Measurements from ENCODE around the gene TDRD12.
A peak's percentile ranks its signal among the peaks of the same experiment; 100 is the strongest.
"Not testable (repeated sequence)": the region's sequence is repeated elsewhere in the genome, so short reads cannot be mapped to it uniquely, and the experiment has no call there.

Gene TDRD12

DNA sequence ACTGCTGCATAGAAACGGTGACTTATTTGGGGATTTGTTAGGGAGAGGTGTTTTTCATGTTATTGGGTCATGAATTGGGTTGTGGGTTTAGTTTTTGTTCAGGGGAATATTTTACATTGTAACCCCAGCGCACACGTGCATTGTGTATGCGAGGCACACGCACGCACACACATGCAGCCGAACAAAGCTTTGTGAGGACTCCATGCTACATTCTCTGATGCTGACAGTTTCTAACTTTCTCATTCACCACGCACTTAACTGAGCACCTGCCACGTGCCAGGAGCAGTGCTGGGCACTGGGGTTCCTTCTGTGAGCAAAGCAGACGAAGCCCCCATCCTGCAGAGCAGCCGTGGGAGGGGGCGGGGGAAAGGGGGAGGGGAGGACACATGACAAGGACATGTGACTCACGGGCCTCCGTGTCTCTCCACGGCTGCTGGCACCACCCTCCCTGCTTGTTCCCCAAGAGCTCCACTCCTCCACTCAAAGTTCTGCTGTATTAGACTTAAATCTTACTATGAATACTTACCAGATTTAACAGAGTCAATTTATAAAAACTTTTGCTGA, 94.4 kb downstream of the TDRD12 start:
- DNase-seq: no peak

DNA sequence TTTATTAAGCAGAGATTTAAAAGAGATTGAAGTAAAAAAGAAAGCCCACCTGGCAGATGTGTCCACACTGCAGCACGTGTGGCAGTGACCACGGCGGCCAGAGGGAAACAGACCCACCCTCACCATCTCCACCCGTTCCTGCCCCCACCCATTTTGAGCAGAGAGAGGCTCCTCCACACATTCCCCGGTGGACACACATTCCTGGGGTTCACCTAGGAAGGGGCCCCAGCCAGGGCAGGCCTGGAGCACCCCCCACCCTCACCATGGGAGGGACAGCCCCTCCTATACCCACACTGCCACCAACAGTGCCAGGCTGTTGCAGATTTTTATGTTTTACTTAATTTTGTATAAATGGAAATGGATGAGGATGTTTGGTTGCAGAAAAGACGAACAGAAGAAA, 95.1 kb downstream of the TDRD12 start:
- DNase-seq: no peak

DNA sequence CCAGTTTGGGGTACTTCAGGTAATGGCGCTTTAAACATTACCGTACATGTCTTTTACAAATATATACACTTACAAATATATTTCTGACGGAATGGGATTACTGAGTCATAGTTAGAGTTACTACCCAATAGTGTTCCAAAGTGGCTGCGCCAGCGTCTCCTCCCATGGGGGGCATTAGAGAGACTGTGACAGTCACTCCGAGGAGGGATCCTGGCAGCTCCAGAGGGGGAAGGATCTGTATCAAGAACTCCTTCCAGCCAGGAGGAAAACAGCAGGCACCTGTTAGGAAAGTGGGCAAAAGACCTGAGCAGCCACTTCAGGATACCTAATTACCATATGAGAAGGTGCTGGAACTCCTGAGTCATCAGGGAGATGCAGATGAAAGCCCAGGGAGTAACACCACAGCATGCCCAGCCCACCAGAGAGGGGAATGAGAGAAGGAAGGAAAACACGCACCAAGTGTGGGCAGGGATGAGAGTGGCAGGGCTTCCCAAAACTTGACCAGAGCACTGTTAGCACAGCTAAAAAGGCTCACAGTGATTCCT, 97.1 kb downstream of the TDRD12 start:
- no peak for DNase-seq

DNA sequence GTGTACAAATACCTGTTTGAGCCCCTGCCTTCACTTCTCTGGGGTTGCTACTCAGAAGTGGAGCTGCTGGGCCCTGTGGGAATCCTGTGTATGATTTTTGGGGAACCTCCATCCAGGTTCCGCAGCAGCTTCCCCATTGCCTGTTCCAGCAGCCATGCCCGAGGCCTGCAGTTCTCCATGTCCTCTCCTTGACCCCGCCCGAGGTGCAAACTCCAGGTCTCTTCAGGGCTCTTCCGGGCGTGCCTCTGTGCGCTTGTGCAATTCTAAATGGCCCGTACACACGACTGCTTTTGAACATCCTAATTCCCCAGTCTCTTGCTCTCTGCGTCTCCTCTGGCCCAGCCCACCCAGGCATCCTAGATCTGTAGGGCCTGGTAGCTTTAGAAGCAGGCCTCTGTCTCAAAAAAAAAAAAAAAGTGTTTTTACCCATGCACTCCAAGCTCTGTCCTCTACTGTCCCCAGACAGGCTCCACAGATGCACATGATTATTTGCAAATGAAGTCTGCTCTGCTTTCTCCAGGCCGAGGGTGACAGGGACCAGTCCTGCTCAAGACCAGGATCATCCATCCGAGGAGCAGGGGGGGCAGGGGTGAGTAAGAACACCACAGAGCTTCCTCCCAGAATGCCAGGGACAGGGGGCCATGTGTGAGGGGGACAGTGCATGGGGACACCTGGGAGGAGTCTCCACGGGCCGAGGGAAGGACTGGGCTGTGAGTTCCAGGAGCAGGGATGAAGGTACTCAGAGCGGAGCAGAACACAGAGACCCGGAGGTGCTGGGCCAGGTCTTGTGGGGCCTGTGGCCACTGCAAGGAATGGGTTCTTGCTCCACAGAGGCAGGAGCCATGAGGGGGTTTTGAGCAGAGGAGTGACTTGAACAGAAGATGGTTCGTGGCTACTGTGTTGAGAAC, 98.3 kb downstream of the TDRD12 start:
- DNase-seq: no peak

DNA sequence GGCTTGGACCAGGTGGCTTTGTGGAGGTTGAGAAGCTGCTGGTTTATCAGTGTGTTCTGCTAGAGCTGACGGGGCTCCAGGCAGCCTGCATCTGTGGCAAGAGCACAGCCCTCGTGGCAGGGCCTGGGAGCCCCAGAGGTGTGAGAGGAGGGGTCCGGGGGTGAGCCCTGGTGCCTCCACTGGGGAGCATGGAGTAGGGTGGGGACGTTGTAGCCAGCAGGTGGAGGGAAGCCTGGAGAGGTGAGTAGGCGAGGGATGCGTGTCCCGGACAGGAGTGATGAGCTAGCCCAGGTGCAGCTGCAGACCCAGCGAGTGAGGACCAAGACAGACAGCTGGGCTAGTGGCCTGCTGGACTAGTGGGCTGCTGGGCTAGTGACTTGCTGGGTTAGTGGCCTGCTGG, 99.0 kb downstream of the TDRD12 start:
- no peak for DNase-seq

DNA sequence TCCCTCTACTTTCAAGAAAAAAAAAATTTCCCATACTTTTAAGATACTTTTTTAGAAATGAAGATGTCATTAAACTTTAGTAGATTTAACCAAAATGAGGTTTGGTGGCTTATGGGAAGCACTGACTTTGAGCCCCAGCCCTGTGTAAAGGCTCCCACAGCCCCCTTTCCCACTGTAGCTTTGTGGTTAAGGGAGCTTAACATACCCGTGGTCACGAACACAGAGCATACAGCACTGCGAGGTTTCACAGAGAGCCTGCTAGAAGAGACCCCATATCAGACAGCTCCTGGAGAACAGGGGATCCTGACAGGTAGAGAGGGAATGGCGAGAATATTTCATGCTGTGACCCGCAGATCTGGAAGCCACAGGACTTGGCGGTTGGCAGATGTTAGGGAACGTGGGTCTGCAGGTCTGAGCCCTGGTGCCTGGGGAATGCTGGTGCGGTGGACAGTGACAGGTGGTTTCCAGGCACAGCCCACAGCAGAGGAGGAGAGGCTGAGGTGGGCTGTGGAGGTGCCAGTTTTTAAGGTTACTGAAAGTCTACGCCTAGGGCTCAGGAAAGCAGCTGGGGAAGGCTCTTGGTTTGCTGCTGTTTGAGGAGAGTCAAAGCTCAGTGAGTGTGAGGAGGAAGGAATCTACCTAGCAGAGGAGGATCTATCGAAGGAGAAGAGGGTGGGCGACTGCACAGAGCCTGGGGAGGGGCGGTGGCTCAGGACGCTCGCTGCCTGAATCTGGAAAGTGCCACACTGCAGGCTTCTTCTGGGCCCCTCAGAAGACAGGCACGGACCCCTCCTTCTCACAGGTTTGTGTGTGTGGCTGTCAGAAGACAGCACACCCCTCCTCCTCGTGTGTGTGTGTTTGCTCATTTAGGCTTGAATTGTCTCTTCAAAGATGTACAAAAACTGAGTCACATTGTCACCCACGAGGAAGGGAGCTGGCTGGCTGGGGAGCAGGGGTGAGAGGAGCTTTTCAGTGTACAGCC, 100.1 kb downstream of the TDRD12 start:
- no peak for DNase-seq

DNA sequence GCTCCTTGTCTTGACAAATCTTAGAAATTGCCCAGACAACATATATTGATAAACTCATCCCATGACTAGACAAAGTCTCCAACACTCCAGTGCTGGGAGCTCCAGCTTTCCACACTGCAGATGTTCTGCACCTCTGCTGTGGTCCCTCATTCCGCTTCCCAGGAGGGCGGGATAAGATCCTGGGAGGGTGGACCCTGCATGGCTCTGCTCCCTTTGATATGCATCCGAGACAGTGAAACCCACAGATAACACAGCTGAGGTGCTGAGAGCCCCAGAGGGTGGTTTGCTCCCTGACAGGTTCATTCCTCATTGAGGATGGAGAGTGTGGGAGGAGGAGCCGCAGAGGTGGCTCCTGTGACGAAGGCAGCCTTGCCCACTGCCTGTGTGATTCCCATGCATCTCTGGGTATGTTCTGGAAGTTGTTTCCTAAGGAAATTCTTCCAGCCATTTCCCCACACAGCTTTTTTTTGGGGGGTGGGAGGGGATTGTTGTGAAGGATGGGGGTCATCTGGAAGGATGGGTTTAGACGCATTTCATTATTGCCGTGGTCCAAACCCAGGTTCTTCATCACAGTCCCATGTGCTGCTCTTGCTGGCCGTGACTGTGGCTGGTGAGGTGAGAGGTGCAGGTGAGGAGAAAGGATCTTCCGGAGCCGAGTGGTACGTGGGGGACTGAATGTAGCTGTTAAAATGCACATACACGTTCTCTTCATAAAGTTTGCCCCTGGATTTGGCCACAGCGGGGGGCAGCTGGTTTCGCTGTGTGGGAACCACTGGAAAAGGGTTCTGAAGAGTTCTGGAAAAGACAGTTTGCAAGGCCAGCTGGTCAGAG, 103.6 kb downstream of the TDRD12 start:
- DNase-seq: no peak

DNA sequence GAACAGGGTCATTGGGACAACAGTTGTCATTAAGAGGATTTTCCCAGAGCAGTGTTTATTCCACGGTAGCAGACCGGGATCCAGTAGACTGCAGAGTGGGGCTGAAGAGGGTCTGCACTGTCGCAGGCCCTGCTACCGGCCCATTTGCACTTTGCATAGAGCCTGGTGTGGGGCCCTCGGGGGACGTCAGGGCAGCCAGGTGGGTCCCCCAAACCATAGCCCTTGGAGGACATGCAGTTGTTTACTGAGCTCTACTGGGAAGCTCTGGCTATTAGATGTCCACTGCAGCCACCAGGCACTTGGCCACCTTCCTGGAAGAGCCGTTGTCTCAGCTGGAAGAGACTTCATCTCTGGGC, 104.2 kb downstream of the TDRD12 start:
- DNase-seq: no peak

DNA sequence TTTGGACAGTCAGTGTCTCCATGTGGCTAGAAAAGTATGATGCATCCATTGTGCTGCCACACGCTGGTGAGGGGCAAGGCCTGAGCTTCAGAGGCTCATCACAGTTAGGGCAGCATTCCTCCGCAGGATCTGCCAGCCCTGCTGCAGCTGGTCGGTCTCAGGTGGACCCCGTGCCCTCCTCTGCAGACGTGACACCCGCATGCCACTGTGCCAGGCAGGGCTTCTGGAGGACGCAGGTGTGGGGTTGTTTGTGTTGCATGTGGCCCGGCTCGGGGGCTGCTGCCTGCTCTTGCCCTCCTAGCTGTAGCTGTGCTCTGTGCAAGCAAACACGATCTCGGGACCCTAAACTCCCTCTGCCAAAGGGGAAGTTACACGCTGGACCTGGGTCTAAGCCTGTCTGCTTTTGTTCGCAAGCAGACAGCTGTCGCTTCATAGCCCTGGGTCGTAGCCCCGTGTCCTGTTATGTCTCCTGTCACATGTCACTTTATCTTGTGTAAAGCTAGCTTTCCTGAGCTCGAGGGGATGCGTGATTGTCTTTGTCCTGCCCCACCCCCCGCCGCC, 104.7 kb downstream of the TDRD12 start:
- DNase-seq: no peak

DNA sequence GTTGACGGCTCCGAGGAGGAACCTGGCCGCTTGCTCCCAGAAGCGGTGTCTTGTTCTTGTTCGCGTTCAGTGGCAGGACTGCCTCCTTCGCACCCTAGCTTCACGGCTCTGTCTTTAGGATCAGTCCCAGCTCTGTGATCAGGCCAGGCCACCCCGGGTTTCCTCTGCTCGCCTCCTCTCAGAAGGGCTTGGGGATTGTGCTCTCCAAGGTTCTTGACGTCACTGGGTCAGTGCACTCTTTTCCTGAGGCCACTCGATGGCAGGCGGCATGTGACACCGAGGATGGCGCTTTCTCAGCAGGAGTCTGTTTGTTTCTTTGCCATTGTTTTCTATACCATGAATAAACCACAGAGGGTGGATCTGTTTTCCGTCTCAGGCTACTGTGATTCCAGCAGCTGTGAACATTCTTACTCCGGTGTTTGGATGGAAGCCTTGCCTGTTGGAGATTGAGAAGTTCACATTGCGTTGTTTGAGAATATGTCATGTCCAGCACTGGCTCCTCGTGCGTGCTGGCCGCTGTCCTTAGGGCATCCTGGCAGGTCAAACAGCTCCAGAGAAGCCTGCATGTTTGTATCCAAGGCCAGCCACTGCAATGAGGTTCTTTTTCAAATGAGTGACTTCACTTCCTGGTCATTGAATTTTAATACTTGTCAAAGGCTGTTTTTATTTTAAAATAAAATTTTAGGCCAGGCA, 105.5 kb downstream of the TDRD12 start:
- DNase-seq: no peak

DNA sequence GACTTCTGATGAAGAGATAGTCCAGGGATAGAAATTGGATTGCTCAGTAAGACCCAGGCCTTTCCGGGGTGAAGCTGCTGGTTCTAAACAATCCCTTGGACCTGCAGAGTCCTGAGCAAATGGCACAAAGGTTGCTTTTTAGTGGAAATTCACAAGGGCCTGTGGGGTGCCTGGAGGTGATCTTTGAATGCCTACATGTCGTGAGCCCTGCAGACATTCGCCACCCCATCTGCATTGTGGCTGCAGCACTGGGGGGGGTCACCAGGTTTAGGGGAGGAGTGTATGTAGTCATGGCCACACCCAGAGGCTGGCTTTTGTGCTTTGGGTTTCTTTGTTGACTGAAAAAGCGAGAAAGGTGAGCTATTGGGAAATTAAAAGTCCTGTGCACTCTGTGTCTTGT, 108.6 kb downstream of the TDRD12 start:
- DNase-seq: no peak

DNA sequence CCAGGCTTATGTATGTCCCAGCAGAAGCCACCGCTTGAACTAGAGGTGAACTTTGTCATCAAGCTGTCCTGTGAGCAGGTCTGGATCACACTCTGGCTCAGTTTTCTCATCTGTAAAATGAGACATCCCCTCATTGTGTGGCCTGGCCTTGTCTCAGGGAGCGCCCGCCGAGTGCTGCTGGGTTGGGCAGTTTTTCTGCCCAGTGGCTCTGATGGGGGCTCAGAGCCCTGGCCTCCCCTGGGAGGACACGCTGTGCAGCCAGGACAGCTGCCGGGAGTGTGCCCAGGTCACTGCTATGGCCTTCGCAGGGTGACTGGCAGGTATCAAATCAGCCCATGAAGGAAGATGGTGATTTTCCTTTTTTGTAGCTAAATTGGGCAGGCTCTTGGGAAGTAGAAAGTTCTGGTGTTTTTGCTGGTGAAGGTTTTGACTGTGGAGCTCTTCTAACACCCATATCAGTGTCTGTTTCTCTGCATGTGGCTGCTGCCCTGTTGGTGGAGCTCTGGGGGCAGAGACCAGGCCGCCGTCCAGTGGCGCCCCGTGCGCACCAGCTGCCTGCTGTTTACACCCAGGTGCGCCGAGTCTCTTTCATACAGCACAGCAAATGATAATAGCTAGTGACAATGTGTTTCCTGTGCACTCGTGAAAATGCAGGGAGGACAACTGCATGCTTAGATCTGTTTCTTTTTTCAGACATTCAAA, 109.2 kb downstream of the TDRD12 start:
- DNase-seq: peak; percentile 18

DNA sequence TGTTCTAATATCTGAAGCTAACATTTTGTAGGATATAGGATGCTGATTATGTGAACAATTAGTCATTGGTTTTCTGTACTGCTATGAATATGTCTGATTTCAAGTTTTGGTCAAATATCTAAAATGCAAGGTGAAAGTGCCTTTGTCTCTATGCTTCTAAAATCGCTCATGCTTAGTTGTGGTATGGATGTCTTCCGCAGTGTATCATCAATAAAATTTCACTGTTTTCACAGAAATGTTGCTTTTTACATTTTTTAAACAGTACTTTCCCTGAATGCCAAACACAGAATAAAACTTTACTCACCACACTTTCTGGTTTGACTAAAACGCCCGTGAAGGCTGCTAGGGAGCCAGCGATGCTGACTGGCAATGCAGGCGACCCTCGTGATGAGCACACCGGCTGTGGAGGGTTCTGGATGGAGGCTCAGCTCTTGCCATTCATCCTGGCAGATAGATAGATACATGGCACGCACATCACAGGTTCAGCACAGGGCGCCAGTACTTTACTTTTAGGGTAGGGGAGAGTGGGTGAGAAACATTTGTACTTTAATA, 109.9 kb downstream of the TDRD12 start:
- DNase-seq: no peak

DNA sequence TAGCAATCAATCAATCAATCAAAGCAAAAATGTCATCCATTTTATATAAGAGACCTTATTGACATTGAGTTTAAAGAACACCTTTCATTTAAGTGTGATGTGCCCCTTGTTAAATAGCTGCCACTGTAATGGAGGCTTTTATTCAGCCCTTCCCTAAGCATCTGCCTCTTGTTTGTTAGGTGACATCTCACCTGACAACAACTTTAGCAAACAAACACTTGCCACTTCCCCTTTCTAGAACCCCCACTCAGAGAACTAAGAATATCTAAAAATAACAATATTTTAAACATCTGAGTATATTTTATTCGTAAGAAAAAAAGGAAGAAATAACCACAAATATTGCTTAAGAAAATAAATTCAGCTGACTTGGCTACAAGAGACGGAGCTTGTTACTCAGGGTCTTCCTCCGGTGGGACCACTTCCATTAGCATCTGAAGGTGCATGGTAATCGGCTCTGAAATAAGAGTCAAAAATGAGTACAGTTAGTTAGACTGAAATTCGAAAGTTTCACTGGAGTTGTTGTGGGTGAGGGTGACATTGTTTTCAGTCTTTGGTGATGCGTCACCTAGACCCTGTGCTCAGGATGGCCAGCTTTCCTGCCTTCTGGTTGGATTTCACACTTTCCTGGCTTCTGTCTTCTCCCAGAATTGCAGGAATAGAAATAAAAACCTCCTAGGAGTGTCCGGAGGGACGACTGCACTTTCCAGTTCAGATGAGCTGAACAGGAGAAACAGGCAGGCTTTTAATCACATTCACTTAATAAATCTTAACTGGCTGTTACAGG, 110.9 kb downstream of the TDRD12 start:
- DNase-seq: no peak

DNA sequence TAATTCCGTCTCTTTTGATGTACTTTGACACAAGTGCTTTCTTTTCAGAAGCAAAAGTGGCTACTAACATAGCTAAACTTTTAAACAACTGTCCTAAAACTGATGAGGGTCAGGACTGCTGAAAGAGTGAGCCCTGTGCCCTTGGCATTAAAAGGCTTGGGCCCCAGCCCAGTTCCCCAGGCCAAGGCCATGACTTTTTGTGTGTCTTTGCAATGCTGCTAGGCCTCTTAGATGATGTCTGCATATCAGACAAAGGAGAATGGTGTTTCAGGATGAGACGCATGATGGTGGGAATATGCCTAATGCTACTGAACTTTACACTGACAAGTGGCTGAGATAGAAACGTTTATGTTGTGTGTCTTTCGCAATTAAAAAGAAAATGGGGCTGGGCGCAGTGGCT, 112.0 kb downstream of the TDRD12 start:
- DNase-seq: no peak

DNA sequence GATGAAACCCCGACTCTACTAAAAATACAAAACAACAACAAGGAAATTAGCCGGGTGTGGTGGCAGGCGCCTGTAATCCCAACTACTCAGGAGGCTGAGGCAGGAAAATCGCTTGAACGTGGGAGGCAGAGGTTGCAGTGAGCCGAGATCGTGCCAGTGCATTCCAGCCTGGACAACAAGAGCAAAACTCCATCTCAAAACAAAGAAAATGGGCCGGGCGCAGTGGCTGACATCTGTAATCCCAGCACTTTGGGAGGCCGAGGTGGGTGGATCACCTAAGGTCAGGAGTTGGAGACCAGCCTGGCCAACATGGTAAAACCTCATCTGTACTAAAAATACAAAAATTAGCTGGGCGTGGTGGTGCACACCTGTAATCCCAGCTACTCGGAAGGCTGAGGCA, 112.5 kb downstream of the TDRD12 start:
- not testable (repeated sequence) for DNase-seq

DNA sequence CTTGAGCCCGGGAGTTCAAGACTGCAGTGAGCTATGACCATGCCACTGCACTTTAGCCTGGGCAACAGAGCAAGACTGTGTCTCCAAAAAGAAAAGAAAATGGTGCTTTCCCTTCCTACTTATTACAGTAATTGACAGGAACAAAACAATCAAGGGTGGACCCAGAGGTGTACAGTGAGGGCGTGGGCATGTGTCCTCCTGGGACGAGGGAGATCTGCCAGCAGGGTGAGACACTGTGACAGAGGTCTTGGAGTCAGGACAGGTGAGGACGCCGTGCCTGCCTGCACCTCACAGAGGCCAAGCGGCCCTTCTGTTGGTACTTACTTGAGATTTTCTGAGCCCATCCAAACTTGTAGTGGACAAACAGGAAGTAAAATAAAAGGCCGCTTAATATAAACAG, 113.3 kb downstream of the TDRD12 start:
- not testable (repeated sequence) for DNase-seq

DNA sequence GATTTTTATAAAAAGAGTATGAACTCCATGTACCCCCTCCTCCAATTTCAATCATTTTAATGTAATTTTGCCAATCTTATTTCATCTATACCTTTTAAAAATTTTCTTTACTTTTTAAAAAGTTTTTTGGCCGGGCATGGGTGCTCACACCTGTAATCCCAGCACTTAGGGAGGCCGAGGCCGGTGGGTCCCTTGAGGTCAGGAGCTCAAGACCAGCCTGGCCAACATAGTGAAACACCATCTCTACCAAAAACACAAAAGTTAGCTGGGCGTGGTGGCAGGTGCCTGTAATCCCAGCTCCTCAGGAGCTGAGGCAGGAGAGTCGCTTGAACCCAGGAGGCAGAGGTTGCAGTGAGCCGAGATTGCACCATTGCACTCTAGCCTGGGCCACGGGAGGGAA, 113.8 kb downstream of the TDRD12 start:
- DNase-seq: not testable (repeated sequence)

DNA sequence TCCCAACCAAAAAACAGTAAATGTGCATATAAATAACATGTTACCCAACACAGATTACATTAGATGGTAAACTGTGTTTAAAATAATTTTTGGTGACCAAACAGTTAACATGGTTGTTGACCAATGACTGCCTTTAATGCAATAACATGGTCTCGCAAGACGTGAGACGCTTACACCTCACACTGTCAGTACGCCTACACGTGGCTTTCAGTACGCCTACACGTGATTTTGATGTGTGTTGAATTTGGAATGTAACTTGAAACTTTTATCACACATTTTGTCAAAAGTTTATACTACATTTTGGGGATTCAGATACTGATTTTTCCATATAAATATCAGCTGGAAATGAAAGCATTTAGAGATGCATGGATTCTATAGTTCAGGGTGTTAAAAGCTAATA, 118.0 kb downstream of the TDRD12 start:
- no peak for DNase-seq
